ENCODE data around the gene FGF22.
"Not testable (repeated sequence)": the region's sequence is repeated elsewhere in the genome, so short reads cannot be mapped to it uniquely, and the experiment has no call there.

FGF22 gene

GRCh38 chr19:621191-621590 lies 18.5 kb upstream of the FGF22 start:
- not testable (repeated sequence) for DNase-seq

- no peak for DNase-seq
These were observed 17.9 kb upstream of the FGF22 start for GRCh38 chr19:621819-622218.

- no peak for DNase-seq
These were observed 17.0 kb upstream of the FGF22 start for GRCh38 chr19:622666-623065.

DNA sequence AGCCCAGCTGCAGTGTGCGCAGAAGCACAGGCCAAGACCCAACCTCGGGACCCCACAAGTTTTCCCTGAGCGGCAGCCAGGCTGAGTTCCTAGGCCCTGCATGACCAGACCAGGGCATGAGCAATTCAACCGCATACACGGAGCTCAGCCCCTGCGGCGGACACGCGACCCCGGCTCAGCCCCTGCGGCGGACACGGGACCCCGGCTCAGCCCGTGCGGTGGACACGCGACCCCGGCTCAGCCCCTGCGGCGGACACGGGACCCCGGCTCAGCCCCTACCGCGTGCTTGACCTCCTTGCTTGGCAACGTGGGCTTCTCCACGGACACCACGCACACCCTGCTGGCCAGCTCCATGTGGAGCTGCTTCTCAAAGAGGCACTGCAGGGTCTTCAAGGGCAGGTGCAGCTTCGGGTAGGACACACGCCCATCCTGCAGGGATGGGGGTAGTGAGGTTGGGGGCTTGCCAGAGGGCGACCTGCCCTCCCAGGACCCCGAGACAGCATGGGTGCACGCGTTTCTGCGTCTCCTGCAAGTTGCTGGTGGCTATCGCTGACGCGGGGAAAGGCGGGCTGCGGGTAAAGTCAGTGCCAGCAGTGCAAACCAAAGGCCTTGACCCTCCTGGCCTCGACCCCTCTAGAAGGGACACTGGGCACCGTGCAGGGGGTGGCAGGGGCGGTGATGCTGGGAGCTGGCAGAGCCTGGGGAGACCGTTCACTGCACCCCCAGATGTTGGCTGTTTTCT lies 16.3 kb upstream of the FGF22 start:
- DNase-seq: no peak

DNA sequence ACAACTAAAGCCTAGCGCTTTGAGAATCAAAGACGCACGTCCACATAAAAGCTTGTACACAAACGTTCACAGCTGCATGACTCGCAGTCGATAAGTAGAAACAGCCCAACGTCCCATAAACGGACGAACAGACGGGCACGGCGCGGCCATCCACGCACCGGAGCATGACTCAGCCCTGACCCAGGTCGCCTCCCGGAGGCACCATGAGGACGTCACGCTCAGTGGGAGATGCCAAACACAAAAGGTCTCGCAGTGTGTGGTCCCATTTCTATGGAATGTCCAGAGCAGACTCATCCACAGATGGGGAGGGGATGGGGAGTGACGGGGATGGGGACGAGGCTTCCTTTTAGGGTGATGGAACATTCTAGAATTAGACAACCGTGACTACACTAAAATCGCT lies 15.7 kb upstream of the FGF22 start:
- peak in 3 of 58 donors; percentile 13 to 50 (median 18) for DNase-seq

DNA sequence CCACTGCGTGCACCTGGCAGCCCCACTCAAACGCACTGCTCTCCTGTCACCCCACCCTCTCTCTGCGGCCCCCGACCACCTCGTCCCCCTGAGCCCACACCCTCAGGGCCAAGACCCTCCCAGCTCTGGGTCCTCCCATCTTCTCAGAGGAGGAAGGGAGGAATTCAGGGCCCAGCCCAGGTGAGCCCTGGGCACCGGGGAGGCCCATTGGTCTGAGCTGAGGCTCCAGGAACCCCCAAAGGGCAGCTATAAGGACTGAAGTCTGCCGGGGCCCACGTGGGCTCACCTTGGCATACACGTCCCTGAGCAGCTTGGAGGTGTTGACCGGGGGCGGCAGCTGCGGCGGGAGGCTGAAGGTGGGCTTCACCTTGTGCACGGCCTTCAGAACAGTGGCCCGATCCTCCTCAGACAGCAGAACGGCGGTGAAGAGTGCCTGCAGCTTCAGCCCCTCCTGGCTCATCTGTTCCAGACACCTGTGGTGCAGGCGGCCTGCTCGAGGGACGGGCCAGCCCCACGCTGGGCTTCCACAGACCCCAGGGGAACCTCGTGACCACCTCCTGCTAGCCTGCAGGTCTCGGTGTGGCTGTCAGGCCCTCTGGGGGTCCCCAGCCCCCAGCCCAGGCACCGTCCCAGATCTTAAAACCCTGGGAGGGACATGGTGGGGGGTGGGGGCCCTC lies 15.1 kb upstream of the FGF22 start:
- DNase-seq: no peak

GRCh38 chr19:625257-625656 lies 14.4 kb upstream of the FGF22 start:
- no peak for DNase-seq

- not testable (repeated sequence) for DNase-seq
These were observed 13.1 kb upstream of the FGF22 start for GRCh38 chr19:626566-626965.

DNA sequence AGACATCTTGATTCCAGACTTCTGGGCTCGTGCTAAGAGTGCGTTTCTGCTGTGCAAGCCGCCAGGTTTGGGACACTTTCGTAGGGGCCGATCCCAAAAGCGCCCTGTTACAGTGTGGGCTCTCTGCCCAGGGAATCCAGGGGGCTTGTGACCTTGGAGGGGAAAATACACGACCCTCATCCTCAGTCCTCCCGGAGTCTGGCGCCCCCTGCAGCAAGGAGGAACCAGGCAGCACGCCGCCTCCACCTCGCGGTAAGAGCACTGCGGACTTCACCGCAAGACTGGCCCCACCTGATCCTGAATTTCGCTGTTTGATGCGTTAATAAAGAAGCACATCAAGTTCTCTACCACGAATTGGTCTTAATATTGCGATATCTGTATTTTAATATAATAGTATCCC lies 11.5 kb upstream of the FGF22 start:
- peak in 1 of 58 donors; percentile 5 for DNase-seq

- not testable (repeated sequence) for DNase-seq
These were observed 10.2 kb upstream of the FGF22 start for GRCh38 chr19:629515-629914.

- DNase-seq: peak in 1 of 58 donors; percentile 15
These were observed 9.5 kb upstream of the FGF22 start for GRCh38 chr19:629961-630714.

GRCh38 chr19:632579-633067 lies 7.1 kb upstream of the FGF22 start:
- no peak for DNase-seq

DNA sequence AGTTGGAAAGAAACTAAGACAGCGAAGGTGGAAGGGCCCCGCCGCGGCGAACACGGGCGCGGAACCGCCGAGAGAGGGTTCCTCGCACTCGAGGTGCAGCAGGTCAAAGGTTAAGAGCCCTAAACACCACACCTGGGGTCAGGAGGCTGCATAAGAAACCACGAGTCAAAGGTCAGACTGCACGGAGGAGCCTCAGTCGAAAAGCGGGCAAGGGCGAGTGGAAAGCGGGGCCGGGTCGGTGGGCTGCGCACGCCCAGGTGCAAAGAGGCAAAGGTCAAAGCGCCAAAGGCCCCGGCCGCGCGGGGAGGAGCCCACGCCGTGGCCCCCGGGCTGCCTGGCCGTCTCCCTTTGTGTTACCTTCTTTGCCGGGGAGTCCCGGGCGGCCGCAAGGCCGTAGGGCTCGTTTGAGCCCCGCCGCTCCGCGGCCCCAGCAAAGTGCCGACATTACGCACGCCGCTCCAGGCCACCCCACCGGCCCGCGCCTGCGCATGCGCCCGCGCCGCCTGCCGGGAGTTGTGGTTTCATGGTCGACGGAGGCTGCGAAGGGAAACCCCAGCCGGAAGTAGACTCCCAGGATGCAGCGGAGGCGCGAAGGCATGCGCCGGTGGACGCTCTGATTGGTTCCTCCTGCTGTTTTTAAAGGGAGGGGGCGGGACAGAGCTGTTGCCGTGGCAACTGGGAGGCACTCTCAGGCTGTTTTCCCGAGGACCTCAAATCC lies 6.5 kb upstream of the FGF22 start, which contains the start of gene POLRMT:
TSS of gene POLRMT (minus strand) at position 470 of the 718 bp plus-strand sequence. CDS start at position 445, 25 bp downstream.
- DNase-seq: peak; percentile 78 to 98 (median 94)

GRCh38 chr19:633786-634639 lies 5.7 kb upstream of the FGF22 start:
- DNase-seq: no peak

- no peak for DNase-seq
These were observed 4.6 kb upstream of the FGF22 start for GRCh38 chr19:634975-635652.

GRCh38 chr19:638906-639252 lies 800 bp upstream of the FGF22 start:
- no peak for DNase-seq

GRCh38 chr19:640161-640558 lies 481 bp downstream of the FGF22 start:
- DNase-seq: no peak

DNA sequence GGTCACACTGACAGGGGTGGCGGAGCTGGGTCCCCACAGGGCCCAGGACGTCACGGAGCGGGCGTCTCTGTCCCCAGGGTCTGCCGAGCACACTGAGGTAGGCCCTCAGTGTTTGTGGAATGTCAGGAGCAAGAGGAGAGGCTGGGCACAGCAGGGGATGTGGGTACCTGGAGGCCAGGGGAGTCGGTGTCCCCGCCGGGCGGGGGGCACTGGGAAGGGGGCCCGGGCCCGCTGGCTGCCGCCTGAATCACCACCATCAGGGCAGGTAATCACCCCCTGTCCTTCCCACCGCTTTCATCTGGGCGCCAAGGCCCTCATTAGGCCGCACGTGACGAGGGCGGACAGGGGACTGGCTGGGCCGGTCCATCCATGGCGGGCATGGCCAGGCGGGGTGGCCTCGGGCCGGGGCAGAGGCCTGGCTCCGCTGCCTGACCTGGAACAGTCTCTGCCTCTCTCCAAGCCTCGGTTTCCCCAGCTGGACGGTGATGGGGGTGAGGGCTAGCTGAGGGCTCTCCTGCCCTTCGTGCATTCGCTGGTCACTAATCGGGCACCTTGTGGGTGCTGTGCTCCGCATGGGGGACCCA lies 1.0 kb downstream of the FGF22 start:
- no peak for DNase-seq

GRCh38 chr19:641702-642101 lies 2.0 kb downstream of the FGF22 start:
- DNase-seq: no peak

All from anterior cingulate cortex (tissue), 58 donors.